Sigmoid colon (tissue), 7 donors: ENCODE data around the gene ATG5. TPM values are rescaled to one million over a fixed set of nuclear protein-coding genes. Genes with fewer than 3 reads are reported as not detected.
"Not testable (repeated sequence)": the region's sequence is repeated elsewhere in the genome, so short reads cannot be mapped to it uniquely, and the experiment has no call there.

Experiments used
- DNase-seq: peaks from one replicate; pipeline ENCODE4 v3.0.0-alpha.2; 2019
- H3K27ac ChIP-seq, 4 donors: fragments of 200-600 bp; sonication (generic); one replicate each; pipeline ENCODE4 v1.5.1; 2016 to 2019; ENCODE audit warnings: mild to moderate bottlenecking in 1 of 4
- H3K27me3 ChIP-seq, 3 donors: fragments of 200-600 bp; sonication (generic); one replicate each; pipeline ENCODE4 v1.5.1; 2019; ENCODE audit warnings: mild to moderate bottlenecking in 1 of 3
- H3K36me3 ChIP-seq, 4 donors: fragments of 200-600 bp; sonication (generic); one replicate each; pipeline ENCODE4 v1.5.1; 2016 to 2019
- H3K4me1 ChIP-seq, 4 donors: fragments of 200-600 bp; sonication (generic); one replicate each; pipeline ENCODE4 v1.5.1; 2017 to 2019
- H3K4me3 ChIP-seq, 4 donors: fragments of 200-600 bp; sonication (generic); one replicate each; pipeline ENCODE4 v1.5.1; 2017 to 2019; ENCODE audit warnings: mild to moderate bottlenecking in 2 of 4, moderate library complexity in 1 of 4
- H3K9me3 ChIP-seq, 4 donors: fragments of 200-600 bp in 3 of 4; sonication (generic) in 3 of 4; one replicate each; pipeline versions ENCODE4 v1.5.1 to v1.6.1; 2013 to 2019
- EP300 ChIP-seq, 4 donors: sonication (generic); formaldehyde crosslinking; IDR thresholded peaks; one replicate each; pipeline ENCODE4 v1.6.1; 2017; ENCODE audit warnings: antibody characterized with exemption in 4 of 4
- POLR2A ChIP-seq, 2 donors: fragments of 450-650 bp; IDR thresholded peaks; one replicate each; pipeline ENCODE4 v1.6.1; 2016; ENCODE audit warnings: antibody characterized with exemption in 2 of 2, mild to moderate bottlenecking in 2 of 2, moderate library complexity in 2 of 2
- POLR2AphosphoS5 ChIP-seq, 4 donors: sonication (generic); formaldehyde crosslinking; IDR thresholded peaks; one replicate each; pipeline ENCODE4 v1.6.1; 2017; ENCODE audit warnings: antibody characterized with exemption in 4 of 4
- WGBS, 2 donors: extraction: QIAGEN DNeasy Blood & Tissue Kit; methylation state at CpG; one replicate each; pipeline ENCODE4 v1.1.7; 2013; 5-methylcytosine and 5-hydroxymethylcytosine counted together
- intact Hi-C: fragments of 100-400 bp; cut with DNase I; formaldehyde crosslinking; loops from one replicate; pipeline ENCODE4 v1.15.1; 2023
- polyA plus RNA-seq, 3 donors: library from polyadenylated mRNA; stranded (reverse); fragments of 200-250 nt; gene quantifications; one replicate each; pipeline ENCODE4 v1.2.3, GENCODE V29; 2013
- total RNA-seq, 4 donors: library from RNA; depleted of rRNA; stranded (reverse); fragments of >200 nt; gene quantifications; one replicate each; pipeline ENCODE4 v1.1.0, GENCODE V29; 2016
- TF ChIP-seq, protein P1 (sequence below), 4 experiments: fragments of 450-650 bp in 3 of 4; fragments of 200-600 bp in 1 of 4; IDR thresholded peaks; one replicate each; pipeline ENCODE4 v1.5.1; 2016 to 2019; ENCODE audit warnings: antibody characterized with exemption in 4 of 4, mild to moderate bottlenecking in 3 of 4, moderate library complexity in 2 of 4
- donor health status: healthy with polysubstance abuse.
- donor health status: Bipolar disorder and iron deficiency.
- donor health status: healthy.

Gene ATG5
- total and polyA plus RNA-seq, 7 donors = 27.8 to 59.2 (median 48.6) TPM

DNA sequence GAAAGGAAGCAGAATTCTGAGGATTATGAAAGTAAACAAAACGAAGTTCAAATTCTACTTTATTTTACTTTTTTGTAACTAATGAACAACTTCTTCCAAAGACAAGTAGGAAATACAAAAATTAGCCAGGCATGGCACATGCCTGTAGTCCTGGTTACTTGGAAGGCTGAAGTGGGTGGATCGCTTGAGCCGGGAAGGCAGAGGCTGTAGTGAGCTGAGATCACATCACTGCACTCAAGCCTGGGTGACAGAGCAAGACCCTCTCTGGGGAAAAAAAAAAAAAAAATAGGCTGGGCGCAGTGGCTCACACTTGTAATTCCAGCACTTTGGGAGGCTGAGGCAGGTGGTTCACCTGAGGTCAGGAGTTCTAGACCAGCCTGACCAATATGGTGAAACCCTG lies 82.3 kb downstream of the ATG5 start:
- peaks cover 0 to 11% (median 0%) of the 10 kb centered on the region in 4 donors for H3K36me3 ChIP-seq
- no peaks in the 10 kb centered on the region for H3K27me3 ChIP-seq
- TF ChIP-seq, protein P1, sequence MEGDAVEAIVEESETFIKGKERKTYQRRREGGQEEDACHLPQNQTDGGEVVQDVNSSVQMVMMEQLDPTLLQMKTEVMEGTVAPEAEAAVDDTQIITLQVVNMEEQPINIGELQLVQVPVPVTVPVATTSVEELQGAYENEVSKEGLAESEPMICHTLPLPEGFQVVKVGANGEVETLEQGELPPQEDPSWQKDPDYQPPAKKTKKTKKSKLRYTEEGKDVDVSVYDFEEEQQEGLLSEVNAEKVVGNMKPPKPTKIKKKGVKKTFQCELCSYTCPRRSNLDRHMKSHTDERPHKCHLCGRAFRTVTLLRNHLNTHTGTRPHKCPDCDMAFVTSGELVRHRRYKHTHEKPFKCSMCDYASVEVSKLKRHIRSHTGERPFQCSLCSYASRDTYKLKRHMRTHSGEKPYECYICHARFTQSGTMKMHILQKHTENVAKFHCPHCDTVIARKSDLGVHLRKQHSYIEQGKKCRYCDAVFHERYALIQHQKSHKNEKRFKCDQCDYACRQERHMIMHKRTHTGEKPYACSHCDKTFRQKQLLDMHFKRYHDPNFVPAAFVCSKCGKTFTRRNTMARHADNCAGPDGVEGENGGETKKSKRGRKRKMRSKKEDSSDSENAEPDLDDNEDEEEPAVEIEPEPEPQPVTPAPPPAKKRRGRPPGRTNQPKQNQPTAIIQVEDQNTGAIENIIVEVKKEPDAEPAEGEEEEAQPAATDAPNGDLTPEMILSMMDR (IDR thresholded peaks at IDR 0.05) = no peak
- TF ChIP-seq POLR2A (IDR thresholded peaks at IDR 0.05) (no peak), EP300 (IDR thresholded peaks at IDR 0.05) (no peak), POLR2AphosphoS5 (IDR thresholded peaks at IDR 0.05) (no peak)
- no peak for DNase-seq
- WGBS, 2 donors = 95 to 96% methylated on average over 4 of the region's 4 CpGs
- no peaks in the 10 kb centered on the region for H3K9me3 ChIP-seq
- intact Hi-C loops = no loop called here
- no peak overlapping the region for H3K4me3 ChIP-seq
- peaks cover 0 to 19% (median 2%) of the 10 kb centered on the region in 4 donors for H3K4me1 ChIP-seq
- H3K27ac ChIP-seq = no peak overlapping the region

DNA sequence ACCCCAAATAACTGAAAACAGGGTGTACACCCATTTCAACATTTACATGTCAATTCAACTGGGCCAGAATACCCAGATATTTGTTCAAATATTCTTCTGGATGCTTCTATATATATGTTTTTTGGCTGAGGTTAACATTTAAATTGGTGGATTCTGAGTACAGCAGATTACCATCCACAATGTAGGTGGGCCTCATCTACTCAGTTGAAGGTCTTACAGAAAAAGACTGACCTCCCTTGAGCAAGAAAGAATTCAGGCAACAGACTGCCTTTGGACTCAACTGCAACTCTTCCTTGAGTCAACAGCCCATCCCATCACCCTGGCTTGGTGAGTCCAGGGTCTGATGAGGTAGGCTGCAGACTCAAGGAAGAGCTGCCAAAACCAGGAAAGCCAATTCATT lies 84.1 kb downstream of the ATG5 start:
- Histone ChIP-seq H3K4me1 (peaks cover 0 to 8% (median 0%) of the 10 kb centered on the region in 4 donors), H3K36me3 (no peaks in the 10 kb centered on the region), H3K27ac (no peak overlapping the region), H3K9me3 (no peaks in the 10 kb centered on the region), H3K27me3 (no peaks in the 10 kb centered on the region), H3K4me3 (no peak overlapping the region)
- intact Hi-C loops = no loop called here
- DNase-seq = no peak
- TF ChIP-seq, protein P1 (IDR thresholded peaks at IDR 0.05) = no peak
- TF ChIP-seq POLR2AphosphoS5 (IDR thresholded peaks at IDR 0.05) (no peak), EP300 (IDR thresholded peaks at IDR 0.05) (no peak), POLR2A (IDR thresholded peaks at IDR 0.05) (no peak)

DNA sequence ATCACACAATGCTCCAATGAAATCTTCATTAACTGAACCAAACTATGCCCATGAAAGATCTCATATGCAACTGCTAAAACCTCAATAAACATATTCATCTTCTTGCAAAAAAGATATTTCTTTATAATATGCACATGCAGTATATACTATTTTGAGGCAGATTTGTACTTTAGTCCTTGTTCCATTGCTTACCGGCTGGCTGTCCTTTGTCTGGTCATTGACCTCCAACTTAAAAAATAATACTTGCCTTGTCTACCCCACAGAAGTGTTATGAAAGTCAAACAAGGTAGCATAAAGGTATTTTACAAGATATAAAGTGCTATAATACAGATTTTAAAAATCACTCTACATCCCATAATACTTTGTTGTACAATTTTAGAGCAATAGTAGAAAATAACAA lies 88.3 kb downstream of the ATG5 start:
- H3K27ac ChIP-seq = no peak overlapping the region
- DNase-seq = no peak
- intact Hi-C loops = no loop called here
- H3K4me3 ChIP-seq = no peak overlapping the region
- H3K9me3 ChIP-seq = no peaks in the 10 kb centered on the region
- TF ChIP-seq EP300 (IDR thresholded peaks at IDR 0.05) = no peak
- TF ChIP-seq, protein P1 (IDR thresholded peaks at IDR 0.05) = no peak
- 94 to 96% methylated on average over 1 of the region's 1 CpG for WGBS, 2 donors
- no peaks in the 10 kb centered on the region for H3K4me1 ChIP-seq
- H3K36me3 ChIP-seq = no peaks in the 10 kb centered on the region
- no peaks in the 10 kb centered on the region for H3K27me3 ChIP-seq

DNA sequence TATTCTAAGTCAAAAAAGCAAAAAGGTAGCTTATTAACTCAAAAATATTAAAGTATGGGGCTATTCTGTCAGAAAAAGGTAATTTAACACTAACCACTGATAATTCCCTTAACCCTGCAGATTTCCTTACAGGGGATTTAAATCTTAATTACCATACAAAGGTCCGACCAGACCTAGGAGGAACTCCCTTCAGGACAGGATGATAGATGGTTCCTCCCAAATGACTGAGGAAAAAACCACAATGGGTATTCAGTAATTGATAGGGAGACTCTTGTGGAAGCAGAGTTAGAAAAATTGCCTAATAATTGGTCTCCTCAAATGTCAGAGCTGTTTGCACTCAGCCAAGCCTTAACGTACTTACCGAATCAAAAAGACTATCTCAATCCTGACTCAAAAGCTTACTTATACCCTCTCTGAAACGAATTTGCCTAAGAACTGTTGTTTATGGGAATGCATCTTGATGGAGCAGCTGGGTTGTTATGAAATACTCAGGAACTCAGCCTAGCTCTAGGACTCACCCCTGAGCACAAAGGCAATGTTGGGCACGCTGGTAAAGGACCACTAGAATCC lies 95.6 kb downstream of the ATG5 start:
- H3K4me3 ChIP-seq, H3K27me3 ChIP-seq, H3K36me3 ChIP-seq, H3K9me3 ChIP-seq, H3K4me1 ChIP-seq, DNase-seq, H3K27ac ChIP-seq, intact Hi-C loops: not testable (repeated sequence)
- WGBS, 2 donors = 88 to 90% methylated on average over 5 of the region's 5 CpGs

DNA sequence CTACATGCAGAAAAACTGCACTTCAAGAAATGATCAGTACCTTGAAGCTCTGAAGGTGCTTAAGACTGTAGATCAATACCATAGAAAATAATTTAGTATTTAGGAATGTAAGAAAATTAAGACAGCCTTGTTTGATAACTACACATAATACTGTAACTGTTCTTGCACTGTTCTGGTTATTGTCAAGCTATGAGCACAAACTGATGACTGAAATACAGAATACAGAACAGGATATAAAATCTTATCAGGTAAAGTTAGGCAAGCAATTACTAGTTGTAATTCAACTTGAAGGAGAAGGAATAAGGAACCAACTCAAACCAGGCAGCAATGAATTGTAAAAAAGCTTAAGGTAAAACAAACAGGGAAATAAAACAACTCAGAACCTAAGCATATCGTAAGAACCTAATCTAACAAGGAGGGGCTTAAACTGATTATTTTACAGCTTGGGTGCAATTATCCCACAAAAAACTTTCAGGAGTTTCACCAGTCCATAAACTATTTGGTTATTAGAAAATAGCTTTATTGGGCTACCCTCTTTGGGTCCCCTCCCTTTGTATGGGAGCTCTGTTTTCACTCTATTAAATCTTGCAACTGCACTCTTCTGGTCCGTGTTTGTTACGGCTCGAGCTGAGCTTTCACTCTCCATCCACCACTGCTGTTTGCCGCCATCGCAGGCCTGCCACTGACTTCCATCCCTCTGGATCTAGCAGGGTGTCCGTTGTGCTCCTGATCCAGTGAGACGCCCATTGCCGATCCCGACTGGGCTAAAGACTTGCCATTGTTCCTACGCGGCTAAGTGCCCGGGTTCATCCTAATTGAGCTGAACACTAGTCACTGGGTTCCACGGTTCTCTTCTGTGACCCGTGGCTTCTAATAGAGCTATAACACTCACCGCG lies 97.7 kb downstream of the ATG5 start:
- no peak for DNase-seq
- Histone ChIP-seq H3K27ac (no peak overlapping the region), H3K4me3 (no peak overlapping the region), H3K36me3 (no peaks in the 10 kb centered on the region), H3K9me3 (no peaks in the 10 kb centered on the region), H3K27me3 (no peaks in the 10 kb centered on the region), H3K4me1 (no peaks in the 10 kb centered on the region)
- TF ChIP-seq, protein P1 (IDR thresholded peaks at IDR 0.05) = no peak
- TF ChIP-seq POLR2AphosphoS5 (IDR thresholded peaks at IDR 0.05) (no peak), POLR2A (IDR thresholded peaks at IDR 0.05) (no peak), EP300 (IDR thresholded peaks at IDR 0.05) (no peak)
- WGBS, 2 donors = 35 to 78% methylated on average over 17 of the region's 17 CpGs
- intact Hi-C loops = no loop called here
